Measurements from ENCODE around the gene RNF10.
A peak's percentile ranks its signal among the peaks of the same experiment; 100 is the strongest.
"Not testable (repeated sequence)": the region's sequence is repeated elsewhere in the genome, so short reads cannot be mapped to it uniquely, and the experiment has no call there.

RNF10 gene

GRCh38 chr12:120522568-120522967, 11.6 kb upstream of the RNF10 start:
- Mint-ChIP-seq H3K27ac (no peak overlapping the region), H3K4me1 (no peaks in the 10 kb centered on the region), H3K4me3 (no peak overlapping the region), H3K9me3 (no peaks in the 10 kb centered on the region), H3K36me3 (ENCODE audit: low read depth) (peaks cover 10% of the 10 kb centered on the region), H3K27me3 (ENCODE audit: low read depth) (no peaks in the 10 kb centered on the region)
- no peak for TF ChIP-seq CTCF (IDR thresholded peaks at IDR 0.05; ENCODE audit: unreplicated experiment in 3 of 3)

GRCh38 chr12:120528861-120529525, 5.2 kb upstream of the RNF10 start, which contains the start of gene COQ5:
COQ5 (minus strand) TSS chr12:120529158; CDS start chr12:120529141, 17 bp downstream.
- Mint-ChIP-seq H3K27ac (peak within 1 kb of the TSS; percentile 96 to 100 (median 98)), H3K36me3 (ENCODE audit: low read depth) (peaks cover 3% of the 10 kb centered on the region), H3K4me1 (peaks cover 15% of the 10 kb centered on the region), H3K4me3 (peak within 1 kb of the TSS; percentile 98 to 100 (median 100)), H3K9me3 (no peaks in the 10 kb centered on the region), H3K27me3 (ENCODE audit: low read depth) (no peaks in the 10 kb centered on the region)
- no peak for TF ChIP-seq CTCF (IDR thresholded peaks at IDR 0.05; ENCODE audit: unreplicated experiment in 3 of 3)

GRCh38 chr12:120529641-120530417, 4.3 kb upstream of the RNF10 start:
- Mint-ChIP-seq H3K27ac (peak overlapping the region; percentile 96 to 100 (median 98)), H3K27me3 (ENCODE audit: low read depth) (no peaks in the 10 kb centered on the region), H3K4me3 (peak overlapping the region; percentile 98 to 100 (median 100)), H3K9me3 (no peaks in the 10 kb centered on the region), H3K36me3 (ENCODE audit: low read depth) (no peaks in the 10 kb centered on the region), H3K4me1 (peaks cover 15% of the 10 kb centered on the region)
- TF ChIP-seq CTCF (IDR thresholded peaks at IDR 0.05; ENCODE audit: unreplicated experiment in 3 of 3), result no peak

- H3K36me3 Mint-ChIP-seq (ENCODE audit: low read depth); H3K9me3 Mint-ChIP-seq; H3K27me3 Mint-ChIP-seq (ENCODE audit: low read depth): not testable (repeated sequence)
- H3K4me3 Mint-ChIP-seq, result peak overlapping the region; percentile 98 to 100 (median 100)
- peak overlapping the region in 1 of 3 experiments; percentile 96 for H3K27ac Mint-ChIP-seq
- H3K4me1 Mint-ChIP-seq, result peaks cover 19% of the 10 kb centered on the region
These were observed 3.8 kb upstream of the RNF10 start for GRCh38 chr12:120530418-120530761.

GRCh38 chr12:120532701-120533238, 1.4 kb upstream of the RNF10 start:
- Mint-ChIP-seq H3K9me3 (no peaks in the 10 kb centered on the region), H3K27ac (peak overlapping the region in 2 of 3 experiments; percentile 14 to 29), H3K36me3 (ENCODE audit: low read depth) (peaks cover 9% of the 10 kb centered on the region), H3K27me3 (ENCODE audit: low read depth) (no peaks in the 10 kb centered on the region), H3K4me1 (peaks cover 41% of the 10 kb centered on the region), H3K4me3 (peak overlapping the region; percentile 43 to 67 (median 54))
- no peak for TF ChIP-seq CTCF (IDR thresholded peaks at IDR 0.05; ENCODE audit: unreplicated experiment in 3 of 3)

All from nephron (organoid).